NCI-H1092 treated with DMSO at 0.1 percent for 48 hours (cell line): ENCODE data around the gene ITGB5.

Experiments
- DNase-seq: peaks from one replicate; lab custom pipeline; 2025; lab: John Stamatoyannopoulos, UW

ITGB5 gene

DNA sequence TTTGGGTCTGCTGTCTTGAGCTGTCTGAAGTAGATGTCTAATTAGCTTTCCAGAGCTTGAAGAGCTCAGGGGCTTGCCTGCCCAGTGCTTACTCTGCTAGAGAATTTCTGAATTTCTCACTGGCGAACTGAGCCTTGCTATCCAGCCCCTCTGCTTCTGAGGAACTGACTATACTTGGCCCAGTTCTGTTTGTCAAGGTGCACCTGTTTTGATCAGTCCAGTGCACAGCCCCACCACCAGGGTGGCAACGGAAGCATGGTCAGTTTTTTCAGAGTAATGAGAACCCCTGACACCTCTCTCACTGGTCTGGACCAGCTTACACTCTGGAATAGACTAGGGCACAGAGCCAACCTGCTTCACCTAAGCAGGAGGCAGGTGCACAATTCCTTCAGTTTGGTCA is 25.2 kb downstream of the ITGB5 start:
- no peak for DNase-seq

DNA sequence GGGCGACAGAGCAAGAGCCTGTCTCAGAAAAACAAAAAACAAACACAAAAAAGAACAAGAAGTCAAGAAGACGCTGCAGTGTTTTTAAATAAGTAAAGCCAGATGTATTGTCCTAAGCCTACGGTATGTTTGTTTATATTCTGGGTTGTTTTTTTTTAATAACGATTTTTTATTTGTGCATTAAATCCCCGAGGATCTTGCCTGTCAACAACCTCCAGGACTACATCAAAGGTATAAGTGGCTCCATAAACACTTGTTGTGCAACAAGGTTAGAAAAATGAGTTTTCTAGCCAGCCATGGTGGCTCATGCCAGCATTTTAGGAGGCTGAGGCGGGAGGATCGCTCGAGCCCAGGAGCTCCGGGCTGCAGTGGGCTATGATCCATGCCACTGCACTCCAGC is 26.1 kb downstream of the ITGB5 start:
- no peak for DNase-seq

DNA sequence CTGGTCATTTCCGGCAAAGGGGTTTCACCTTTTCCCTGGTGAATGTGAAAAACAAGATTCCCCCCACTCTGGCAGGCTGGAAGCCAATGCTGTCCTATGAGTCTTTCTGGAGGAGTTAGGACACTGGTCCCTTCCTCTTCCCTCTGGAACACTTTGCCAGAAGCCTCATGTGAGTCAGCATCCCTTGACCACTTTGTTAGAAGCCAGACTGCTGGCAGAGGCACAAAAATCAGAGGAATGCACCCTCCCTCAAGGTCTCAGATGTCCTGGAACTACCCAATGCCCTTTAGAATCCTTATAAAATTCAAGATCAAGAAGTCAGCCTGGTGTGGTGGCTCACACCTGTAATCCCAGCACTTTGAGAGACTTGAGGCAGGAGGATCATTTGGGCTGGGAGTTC is 26.6 kb downstream of the ITGB5 start:
- no peak for DNase-seq

DNA sequence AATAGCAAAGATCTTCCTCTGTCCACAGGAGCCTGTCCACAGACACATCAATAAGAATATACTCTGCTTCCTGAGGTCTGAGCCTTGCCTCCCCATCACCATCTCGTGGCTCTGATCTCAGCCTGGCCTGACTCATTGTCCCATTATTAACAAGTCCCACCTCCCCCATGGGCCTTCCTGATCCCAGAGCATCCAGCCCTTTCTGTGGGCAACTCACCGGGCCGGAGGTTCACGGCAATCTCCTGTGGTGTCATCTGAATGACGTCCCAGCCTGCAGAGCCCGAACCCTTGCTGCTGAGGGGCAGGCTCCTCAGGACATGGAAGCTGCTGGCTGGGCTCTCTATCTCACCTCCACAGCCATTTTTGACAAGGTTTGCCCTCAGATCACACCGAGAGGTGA is 28.1 kb downstream of the ITGB5 start:
- DNase-seq: no peak

DNA sequence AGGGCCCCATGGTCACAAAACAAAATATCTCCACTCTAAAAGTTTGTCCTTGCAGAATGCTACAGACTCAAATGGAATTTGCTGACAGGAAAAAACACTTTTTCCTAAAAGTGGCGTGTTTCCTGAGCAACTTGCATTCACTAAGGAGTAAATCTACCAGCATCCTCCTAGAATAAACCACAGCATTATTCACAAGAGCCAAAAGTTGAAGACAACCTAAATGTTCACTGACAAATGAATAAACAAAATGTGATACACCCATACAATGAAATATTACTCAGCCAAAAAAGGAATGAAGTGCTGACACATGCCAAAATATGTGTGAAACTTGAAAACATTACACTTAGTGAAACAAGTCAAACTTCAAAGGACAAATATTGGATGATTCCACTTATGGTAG is 28.9 kb downstream of the ITGB5 start:
- no peak for DNase-seq

DNA sequence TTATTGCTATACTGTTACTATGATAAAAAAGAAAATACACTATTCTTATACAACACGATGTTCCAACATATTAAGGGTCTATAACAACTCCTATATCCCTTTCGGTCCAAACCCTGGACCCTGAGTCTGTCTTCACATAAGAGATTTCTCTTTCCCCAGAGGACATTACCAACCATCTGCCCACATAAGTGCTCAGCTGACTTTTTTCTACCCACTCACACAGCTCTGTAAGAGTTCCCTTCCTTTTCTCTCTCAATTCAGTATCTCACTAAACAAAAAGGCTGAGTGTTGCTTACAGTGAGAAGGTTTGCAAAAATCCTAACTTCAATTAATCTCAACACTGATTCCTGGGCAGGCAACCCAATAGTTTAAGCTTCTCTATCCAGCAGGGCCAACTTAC is 30.5 kb downstream of the ITGB5 start:
- no peak for DNase-seq

DNA sequence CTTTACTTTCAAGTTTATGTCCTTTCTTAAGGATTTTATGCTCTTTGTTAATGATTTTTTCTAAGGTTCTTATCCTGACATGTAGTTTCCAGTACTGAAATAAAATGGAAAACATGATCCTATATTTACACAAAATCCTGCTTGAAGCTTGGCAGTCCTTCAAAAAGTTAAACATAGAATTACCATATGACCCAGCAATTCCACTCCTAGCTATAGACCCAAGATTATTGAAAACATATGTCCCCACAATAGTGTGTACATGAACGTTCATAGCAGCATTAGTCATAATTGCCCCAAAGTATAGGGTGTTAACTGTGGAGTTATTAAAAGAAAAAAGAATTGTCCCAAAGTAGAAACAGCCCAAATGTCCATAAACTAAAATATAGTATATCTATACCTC is 33.2 kb downstream of the ITGB5 start:
- DNase-seq: no peak

DNA sequence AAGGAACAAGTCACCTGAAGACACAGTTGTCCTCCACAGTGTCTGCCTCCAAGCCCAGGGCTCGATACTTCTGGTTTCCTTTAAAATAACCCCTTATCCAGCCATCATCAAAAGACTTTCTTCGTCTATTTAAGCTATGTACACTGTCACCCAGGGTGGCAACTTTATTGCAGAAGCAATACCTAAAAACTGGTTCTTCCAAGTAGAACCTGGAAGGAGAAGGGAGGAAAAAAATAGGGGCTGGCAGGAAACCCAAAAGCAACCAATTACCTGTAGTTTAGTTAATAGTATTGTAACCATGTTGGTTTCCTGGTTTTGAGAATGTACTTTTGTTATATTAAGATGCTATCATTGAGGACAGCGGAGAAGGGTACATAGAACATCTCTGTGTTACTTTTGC is 33.7 kb downstream of the ITGB5 start:
- DNase-seq: no peak

DNA sequence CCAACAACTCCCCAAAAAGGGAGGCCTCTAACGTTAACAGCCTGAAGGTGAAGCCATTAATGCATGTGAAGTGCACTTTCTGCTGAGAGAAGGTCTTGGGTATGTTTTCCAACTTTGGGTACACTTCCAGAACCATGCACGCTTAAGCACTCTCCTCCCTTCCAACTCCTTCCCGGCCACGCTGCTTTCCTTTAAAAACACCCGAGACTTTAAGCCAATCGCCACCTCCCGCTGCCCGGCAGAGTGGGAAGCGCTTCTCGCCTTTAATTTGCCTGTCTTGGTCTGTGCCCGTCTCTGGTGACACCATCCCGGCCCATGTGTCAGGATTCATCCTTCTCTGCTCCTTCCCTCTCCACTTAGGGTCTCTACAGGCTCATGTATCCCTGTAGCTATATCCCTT is 35.3 kb downstream of the ITGB5 start:
- no peak for DNase-seq

DNA sequence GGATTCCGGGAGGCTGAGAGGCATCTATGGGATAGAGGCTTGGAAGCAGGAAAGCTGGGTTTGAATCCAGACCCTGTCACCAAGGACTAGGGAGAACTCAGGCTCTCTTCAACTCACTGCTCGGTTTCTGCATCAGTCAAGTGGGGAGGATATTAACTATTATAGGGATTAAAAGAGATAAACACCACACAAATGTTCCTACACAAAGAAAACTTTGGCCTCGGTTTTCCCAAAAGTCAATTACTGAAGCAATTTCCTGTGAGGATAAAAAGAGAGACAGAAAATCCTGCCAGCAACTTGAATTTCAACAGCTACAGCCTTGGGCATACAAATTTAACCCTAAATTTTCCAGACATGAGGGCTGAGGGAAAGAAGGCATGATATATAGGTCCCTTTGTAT is 36.0 kb downstream of the ITGB5 start:
- no peak for DNase-seq

DNA sequence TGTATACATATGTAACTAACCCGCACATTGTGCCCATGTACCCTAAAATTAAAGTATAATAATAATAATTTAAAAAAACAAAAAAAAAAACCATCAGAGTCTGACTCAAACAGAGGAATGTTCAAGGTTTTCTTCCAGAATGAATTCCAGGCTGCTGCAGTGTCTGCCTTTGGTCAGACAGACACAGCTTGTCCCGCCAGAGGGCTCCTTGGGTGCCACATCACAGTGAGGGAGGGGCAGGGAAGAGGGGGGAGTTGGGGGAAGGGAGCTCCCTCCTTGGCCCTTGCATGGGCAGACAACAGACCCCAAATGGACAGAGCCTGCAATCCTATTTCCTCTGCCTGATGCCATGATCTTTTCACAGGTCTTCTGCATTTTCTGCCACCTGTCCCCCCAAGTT is 36.5 kb downstream of the ITGB5 start:
- no peak for DNase-seq

DNA sequence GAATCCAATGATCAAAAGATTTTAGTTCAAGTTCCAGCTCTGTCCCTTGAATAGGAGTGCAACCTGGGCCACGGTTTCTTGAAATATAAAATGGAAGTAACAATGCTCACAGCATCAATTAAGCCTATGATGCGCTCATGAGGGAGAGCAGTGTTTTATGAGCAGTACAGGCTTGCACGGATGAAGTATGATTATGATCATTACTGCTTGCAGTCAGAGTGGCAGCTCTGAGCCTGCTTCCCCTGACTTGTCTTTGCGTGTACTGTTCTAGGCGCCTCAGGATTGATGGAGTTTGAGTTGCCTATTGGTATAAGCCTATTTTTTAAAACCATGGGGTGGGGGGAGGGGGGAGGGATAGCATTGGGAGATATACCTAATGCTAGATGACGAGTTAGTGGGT is 37.0 kb downstream of the ITGB5 start:
- no peak for DNase-seq

DNA sequence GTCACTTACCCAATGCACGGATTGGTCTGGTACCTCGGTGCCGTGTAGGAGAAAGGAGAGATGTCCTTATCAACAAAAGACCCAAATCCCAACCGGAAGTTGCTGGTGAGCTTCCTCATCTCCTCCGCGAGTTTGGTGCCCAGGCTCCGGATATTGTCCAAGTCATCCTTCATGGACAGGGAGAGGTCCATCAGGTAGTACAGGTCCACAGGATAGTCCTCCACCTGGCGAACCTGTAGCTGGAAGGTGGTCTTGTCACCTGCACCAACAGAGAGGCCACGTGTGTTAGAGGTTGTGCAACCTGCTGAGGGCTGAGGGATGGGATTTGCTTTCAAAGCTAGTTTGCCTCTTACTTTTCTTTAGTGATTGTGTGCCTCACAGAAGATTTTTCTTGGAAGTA is 38.9 kb downstream of the ITGB5 start:
- no peak for DNase-seq

DNA sequence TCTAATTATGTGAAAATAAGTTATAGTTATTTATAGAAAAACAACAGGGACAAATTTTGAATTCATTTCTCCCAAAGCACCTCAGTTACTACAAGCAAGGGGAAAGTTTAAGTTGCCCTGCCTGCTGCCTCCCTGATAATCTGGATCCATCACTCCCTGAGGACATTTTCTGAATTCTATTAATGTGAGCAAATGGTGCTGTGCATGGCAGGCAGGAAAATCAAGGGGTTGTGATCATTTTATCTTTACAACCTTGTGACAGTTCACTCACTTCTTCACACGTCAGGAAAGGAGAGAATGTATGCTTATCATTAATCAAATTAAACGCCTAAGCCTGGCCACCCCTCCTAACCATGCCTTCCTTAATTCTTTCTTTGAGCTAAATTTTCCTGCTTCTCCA is 39.3 kb downstream of the ITGB5 start:
- no peak for DNase-seq

DNA sequence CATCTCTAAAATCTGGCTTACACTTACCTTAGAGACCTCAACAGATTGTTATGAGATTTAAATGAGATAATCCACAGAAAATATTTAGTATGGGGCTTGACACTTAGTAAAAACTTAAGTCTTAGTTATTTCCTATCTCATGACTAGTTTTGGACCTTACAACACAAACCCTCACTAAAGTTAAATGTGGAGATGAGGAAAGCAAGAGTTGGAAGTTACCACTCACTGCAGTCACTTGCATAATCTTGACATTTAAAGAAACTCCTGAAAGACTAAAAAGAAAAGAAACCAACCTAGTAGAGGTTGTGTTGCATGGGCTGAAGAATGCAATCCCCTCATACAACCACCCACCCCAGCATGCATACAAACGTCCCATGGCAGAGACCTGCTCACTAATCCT is 40.1 kb downstream of the ITGB5 start:
- DNase-seq: no peak

DNA sequence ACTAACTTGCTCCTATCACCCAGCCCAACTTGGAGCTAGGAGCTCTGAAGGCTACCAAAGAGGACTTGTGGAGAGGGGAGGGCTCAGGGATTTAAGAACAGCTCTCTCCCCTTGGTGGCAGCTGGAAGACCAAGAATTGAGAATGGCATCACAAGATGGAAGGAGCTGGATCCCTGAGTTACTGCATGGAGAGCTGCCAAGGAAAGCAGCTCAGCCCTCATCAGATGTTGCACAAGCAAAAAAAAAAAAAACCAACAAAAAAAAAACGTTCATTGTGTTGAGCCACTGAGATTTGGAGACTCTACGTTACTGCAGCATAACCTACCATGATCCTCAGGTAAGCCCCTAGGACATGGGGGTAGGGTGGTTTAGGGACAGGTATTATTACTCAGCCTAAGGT is 41.0 kb downstream of the ITGB5 start:
- no peak for DNase-seq

DNA sequence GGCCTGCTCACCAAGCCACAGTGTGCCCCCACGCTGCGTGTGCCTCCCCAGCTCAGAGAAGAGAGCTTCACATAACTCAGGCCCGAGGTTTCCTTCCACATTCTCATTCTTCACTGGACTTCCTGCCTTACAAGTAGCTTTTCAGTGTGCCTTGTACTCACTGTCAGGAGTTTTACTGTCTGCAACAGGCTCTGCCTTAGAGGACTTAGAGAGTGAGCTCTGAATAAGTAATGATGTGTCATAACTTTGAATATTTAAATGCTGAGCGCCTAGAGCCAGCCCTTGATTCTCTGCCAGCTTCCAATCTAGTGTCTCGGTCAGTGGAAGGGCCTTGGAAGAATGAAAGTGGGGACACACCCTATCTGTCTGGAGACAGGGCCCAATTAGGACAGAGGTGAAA is 41.8 kb downstream of the ITGB5 start:
- no peak for DNase-seq

DNA sequence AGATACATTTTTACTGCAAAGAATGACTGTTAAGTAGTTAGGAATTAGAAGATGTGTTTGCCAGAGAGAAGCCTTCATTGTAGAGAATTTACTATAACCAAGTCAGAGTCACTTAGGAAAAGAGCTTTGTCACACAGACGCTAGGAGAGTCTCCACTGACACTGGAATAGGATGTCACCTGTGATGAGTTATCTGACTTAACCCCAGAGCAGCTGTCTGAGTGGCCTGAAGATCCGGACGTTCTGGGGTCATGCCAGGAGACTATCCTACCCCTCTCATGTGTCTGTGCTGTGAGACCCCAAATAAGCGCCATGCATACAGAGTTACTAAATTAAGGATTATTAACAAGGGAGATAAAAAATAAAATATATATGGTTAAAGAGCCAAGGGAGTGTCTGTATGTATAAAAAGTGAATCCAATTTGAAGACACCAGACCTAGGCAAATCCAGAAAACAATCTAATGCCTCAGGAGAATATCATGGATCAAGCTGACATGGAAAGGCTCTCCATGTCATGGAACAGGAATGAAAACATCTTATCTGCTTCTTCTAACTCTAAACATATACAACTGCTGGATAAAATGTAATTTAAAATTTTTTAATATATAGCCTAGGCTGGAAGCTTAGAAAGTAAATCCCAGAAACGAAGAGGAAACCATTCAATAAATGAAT is 43.5 kb downstream of the ITGB5 start:
- DNase-seq: no peak

DNA sequence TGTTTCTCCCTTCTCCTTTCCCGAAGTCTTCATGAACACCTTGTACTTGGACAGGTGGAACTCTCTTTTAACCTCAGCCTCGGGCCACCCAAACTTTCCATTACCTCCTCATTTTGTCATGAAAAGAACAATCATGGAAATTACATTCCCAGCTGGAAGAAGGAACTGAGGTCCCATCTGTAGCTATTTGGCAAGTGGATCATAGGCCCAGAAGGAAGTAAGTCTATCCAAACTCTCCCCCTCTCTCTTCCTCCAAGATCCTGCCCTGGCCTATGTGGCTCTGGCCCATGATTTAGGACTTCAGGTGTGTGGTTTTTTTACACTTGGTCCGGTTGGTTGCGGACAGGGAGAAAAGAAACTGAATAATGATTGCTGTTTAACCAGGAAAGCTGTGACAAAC is 44.1 kb downstream of the ITGB5 start:
- DNase-seq: no peak

DNA sequence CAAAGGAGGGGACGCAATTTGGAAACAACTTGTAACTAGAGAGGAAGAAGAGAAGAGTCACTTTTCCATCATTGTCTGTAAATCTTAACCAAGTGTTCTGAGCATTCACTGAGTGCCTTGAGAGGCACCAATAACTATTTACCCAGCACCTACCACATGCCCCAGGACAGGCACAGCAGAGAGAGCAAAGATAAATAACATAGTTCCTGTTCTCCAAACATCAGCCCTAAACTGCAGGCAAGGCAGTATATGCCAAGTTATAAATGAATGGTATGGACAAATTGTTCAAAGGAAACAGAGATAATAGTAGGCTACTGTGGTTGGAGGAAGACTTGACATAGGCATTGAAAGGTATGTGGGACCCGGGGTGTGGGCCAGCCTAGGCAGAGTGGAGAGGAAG is 45.6 kb downstream of the ITGB5 start:
- DNase-seq: no peak

DNA sequence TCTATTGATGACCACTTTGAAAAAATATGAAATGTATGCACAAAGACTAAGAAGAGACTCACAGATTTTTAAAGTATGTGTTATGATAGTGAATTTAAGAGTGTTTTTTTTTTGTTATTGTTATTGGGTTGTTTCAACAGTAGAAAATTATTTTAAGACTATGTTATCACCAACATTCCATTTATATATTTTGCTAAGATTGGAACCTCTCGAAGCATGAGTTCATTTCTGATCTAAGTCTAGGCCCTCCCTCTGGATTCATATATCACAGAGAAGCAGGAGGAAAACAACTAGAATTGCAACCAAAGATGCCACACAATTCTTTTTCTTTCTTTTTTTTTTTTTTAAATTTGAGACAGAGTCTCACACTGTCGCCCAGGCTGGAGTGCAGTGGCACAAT is 46.8 kb downstream of the ITGB5 start:
- no peak for DNase-seq

DNA sequence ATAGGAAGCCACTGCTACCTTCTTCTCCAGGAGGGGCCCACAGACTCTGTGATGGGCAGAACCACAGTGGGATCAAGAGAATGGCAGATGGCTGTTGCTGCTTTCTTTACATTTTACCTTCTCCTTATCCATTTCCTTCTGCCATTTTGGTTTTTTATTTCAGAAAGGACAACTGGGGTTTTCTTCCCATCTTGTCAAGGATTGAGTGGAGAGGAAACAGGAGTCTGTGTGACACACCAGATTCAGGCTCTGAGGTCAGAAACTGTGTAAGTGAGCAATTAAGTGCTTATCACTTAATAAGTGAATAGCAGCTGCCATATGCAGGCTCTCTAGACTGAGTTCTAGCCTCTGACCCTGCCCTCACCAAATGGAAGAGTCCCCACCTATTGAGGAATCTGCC is 47.3 kb downstream of the ITGB5 start:
- DNase-seq: no peak

DNA sequence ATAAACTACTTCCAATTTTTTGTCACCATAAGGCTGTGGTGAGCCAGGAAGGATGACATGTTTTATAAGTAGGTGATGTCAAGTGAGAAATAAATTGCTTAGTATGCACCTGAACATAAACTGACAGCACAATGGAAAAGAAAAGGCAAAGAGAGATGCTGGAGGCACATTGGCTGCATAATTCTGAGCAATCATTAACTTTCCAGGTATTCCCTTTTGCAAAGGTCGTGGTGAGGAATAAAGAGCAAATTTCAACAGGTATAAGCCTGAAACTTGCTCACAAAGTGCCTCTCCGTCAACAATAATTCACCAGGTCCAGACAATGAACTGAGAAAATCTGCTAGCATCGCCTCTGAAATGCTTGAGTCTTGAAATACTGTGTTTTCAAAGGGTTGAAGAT is 48.2 kb downstream of the ITGB5 start:
- DNase-seq: no peak

DNA sequence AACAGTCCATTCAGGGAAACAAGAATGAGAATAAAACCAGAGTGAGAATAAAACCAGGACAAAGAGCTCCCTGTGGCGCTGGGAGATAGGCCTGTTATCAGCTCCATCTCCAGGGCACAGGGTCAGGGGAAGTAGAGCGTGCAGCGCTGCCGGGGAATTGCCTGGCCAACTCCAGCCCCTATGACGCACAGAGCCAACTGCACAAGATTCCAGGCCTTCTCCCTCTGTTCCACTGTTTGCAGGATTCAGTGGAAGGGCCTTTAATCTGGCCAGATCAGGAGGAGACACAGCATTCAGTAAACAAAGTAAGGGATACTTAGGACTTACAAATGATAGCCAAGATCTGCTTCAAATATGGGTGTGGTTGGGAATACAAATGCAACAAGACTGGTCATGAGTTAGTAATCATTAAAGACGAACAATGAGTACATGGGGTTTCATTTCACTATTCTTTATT is 49.4 kb downstream of the ITGB5 start:
- DNase-seq: no peak

DNA sequence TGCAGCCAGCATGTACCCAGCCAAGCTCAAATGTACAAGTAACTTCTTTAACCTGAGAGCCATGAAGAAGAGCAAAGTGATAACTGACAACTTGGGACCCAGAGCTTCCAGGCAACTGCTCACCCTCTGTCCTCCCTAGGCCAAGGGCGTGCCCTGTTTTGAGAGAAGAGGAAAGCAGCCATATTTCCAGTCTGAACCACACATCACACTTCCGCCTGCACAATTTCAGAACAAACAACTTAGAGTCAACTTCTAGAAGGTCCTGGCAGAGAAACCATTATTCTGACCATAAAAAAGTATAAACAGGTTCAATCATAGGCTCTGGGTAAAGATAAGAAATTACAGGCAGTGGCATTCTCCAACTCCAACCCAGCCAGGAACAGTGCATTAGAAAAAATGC is 50.1 kb downstream of the ITGB5 start:
- no peak for DNase-seq
